Astrocyte of the cerebellum (primary cell): Measurements from ENCODE around the gene WNT16.
"Not testable (repeated sequence)": the region's sequence is repeated elsewhere in the genome, so short reads cannot be mapped to it uniquely, and the experiment has no call there.

ENCODE experiments used
- DNase-seq: peaks from one replicate; pipeline ENCODE4 v3.0.0-alpha.2; 2011; ENCODE audit warnings: low read depth
- H3K4me3 ChIP-seq: 2 replicates; pipeline ENCODE4 v1.5.1; 2011; ENCODE audit warnings: mild to moderate bottlenecking, low read depth, low read length, moderate library complexity
- CTCF ChIP-seq: IDR thresholded peaks from 2 replicates; pipeline ENCODE4 v1.5.1; 2012; ENCODE audit warnings: low read length, low read depth, moderate library complexity, mild to moderate bottlenecking; ENCODE audit errors: missing control alignments
- in situ Hi-C: cut with HindIII; loops from 2 replicates; pipeline ENCODE4 v1.10.0; 2017; ENCODE audit warnings: low sequenced_read_pairs

Gene WNT16

GRCh38 chr7:121306565-121306964, 22.2 kb upstream of the WNT16 start:
- TF ChIP-seq CTCF: no peak
- in situ Hi-C loops: no loop called here
- H3K4me3 ChIP-seq: no peak overlapping the region

GRCh38 chr7:121307021-121307574, 21.7 kb upstream of the WNT16 start:
- DNase-seq: no peak
- TF ChIP-seq CTCF: no peak
- no peak overlapping the region for H3K4me3 ChIP-seq
- in situ Hi-C loops: no loop called here

More at GRCh38 chr7:121306565-121306964, 22.2 kb upstream of the WNT16 start:
- DNase-seq: no peak

GRCh38 chr7:121313220-121313792, 15.5 kb upstream of the WNT16 start:
- no peak for DNase-seq
- in situ Hi-C loops: no loop called here
- H3K4me3 ChIP-seq: no peak overlapping the region
- no peak for TF ChIP-seq CTCF

GRCh38 chr7:121313793-121314676, 14.8 kb upstream of the WNT16 start:
- in situ Hi-C loops: no loop called here
- no peak for TF ChIP-seq CTCF
- no peak overlapping the region for H3K4me3 ChIP-seq
- peak; percentile 49 for DNase-seq

GRCh38 chr7:121315170-121315569, 13.6 kb upstream of the WNT16 start:
- H3K4me3 ChIP-seq, DNase-seq, in situ Hi-C loops: not testable (repeated sequence)

- in situ Hi-C loops: no loop called here
- no peak for DNase-seq
- TF ChIP-seq CTCF: no peak
- H3K4me3 ChIP-seq: no peak overlapping the region
These were observed 6.3 kb upstream of the WNT16 start for GRCh38 chr7:121322460-121322859.
